ENCODE results near the gene PDILT. TPM values are rescaled to one million over a fixed set of nuclear protein-coding genes. Genes with fewer than 3 reads are reported as not detected.

PDILT gene
- total RNA-seq, 6 experiments from 2014 or later = not detected

DNA sequence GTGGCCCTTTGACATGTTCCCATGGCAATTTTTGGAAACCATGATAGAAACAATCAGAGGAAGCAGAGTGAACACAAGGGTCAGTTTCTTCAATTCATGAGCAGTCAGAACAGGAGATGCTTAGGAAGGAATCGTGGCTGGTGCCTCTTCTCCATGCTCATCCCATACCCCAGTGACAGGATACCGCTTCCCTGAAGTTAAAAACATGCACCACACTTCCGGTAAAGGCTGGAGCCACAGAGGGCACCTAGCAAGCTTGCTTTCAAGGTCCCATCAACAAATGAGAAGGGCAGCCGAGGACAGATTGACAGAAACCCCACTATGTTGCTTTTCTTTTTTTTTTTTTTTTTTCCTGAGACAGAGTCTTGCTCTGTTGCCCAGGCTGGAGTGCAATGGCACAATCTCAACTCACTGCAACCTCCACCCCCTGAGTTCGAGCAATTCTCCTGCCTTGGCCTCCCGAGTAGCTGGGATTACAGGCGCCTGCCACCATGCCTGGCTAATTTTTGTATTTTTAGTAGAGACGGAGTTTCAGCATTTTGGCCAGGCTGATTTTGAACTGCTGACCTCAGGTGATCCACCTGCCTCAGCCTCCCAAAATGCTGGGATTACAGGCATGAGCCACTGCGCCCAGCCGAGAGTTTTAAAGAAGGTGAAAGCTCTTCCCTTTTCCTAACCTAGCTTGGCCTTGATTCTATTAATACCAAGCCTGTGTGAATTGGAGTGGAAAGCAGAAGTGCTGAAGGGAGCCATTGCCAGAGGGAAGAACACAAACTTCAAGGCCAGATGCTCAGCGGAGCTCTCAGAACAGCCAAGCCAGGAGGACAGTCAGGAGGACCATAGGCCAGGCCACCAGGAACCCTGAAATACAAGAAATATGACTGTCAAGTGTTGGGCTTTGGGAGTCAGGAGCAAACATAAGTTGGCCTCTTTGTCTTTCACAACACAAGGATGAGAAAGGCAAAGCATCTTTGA is 93.8 kb downstream of the PDILT start:
- TF ChIP-seq CTCF (IDR thresholded peaks at IDR 0.05) (no peak), POLR2A (IDR thresholded peaks at IDR 0.05) (no peak)
- DNase-seq = no peak
- Histone ChIP-seq H3K27me3 (no peaks in the 10 kb centered on the region), H3K4me3 (no peak overlapping the region), H3K27ac (no peak overlapping the region), H3K4me1 (no peaks in the 10 kb centered on the region), H3K9me3 (no peaks in the 10 kb centered on the region), H3K36me3 (no peaks in the 10 kb centered on the region)
- no peak for ATAC-seq
- WGBS (ENCODE audit: insufficient coverage, low coverage, low lambda C conversion rate, missing lambda C conversion rate) = 70% methylated on average over 8 of the region's 11 CpGs
- intact Hi-C loops (cut with DNase I) = no loop called here

DNA sequence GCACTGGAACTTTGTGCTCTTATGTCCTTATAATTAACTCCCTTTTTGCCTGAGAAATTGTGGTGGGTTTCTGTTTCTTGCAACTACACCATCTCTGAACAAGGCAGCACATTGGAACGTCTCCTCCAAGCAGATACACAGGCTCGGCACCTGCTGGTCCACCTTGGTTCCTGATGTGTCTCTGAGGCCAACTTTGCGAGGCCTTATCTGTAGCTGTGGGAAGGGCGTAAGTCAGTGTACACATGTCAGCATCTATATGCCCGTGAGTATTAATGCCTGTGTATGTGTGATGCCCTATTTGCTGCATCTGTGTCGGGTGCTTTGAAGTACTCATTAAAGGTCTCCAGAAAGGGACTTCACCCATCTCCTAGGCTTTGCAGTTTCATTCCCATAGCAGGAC is 94.8 kb downstream of the PDILT start:
- Histone ChIP-seq H3K4me1 (no peaks in the 10 kb centered on the region), H3K9me3 (no peaks in the 10 kb centered on the region), H3K36me3 (no peaks in the 10 kb centered on the region), H3K27ac (no peak overlapping the region), H3K27me3 (no peaks in the 10 kb centered on the region), H3K4me3 (no peak overlapping the region)
- intact Hi-C loops (cut with DNase I) = loop anchor here in 1 of 2 donors (10.0 kb wide), 1 partner anchor 405 kb away; no protein-coding TSS in a partner anchor
- 56% methylated on average over 3 of the region's 6 CpGs for WGBS (ENCODE audit: insufficient coverage, low coverage, low lambda C conversion rate, missing lambda C conversion rate)
- ATAC-seq = no peak
- DNase-seq = no peak
- TF ChIP-seq POLR2A (IDR thresholded peaks at IDR 0.05) (no peak), CTCF (IDR thresholded peaks at IDR 0.05) (no peak)

Other genes starting within 250 kb of the PDILT start
- under 1 TPM in 1 of 6 experiments, not detected in 5; 0.12 TPM for gene GP2, start 77.2 kb downstream of the PDILT start, total RNA-seq
- not detected for gene UMOD, start 52.0 kb downstream of the PDILT start, total RNA-seq
- 100 to 1,000 TPM in 4 of 6 experiments, 10 to 100 TPM in 2; 45.8 to 231 (median 151) TPM for gene ACSM5, start 4.8 kb upstream of the PDILT start, total RNA-seq
- gene ACSM2A, start 46.8 kb upstream of the PDILT start, total RNA-seq = 100 to 1,000 TPM; 120 to 532 (median 241) TPM
- 100 to 1,000 TPM; 192 to 603 (median 408) TPM for gene ACSM2B, start 171.6 kb upstream of the PDILT start, total RNA-seq